Neural progenitor cell (in vitro differentiated cells): ENCODE data around the gene GSG1L. TPM values are rescaled to one million over a fixed set of nuclear protein-coding genes. Genes with fewer than 3 reads are reported as not detected.

Experiments
- DNase-seq: peaks from one replicate; pipeline ENCODE4 v3.0.0-alpha.2; 2016; ENCODE audit warnings: low spot score
- H2AFZ ChIP-seq: fragments of 200-600 bp; sonication (generic); replicated peaks from 2 replicates; pipeline ENCODE4 v1.6.1; 2016; ENCODE audit warnings: antibody characterized with exemption
- H3F3A ChIP-seq: fragments of 200-600 bp; sonication (generic); 2 replicates; pipeline ENCODE4 v1.6.1; 2016; ENCODE audit warnings: antibody characterized with exemption, low read depth
- H3K27ac ChIP-seq: fragments of 200-600 bp; sonication (generic); 2 replicates; pipeline ENCODE4 v1.5.1; 2016; ENCODE audit warnings: mild to moderate bottlenecking
- H3K27me3 ChIP-seq: fragments of 200-600 bp; sonication (generic); 2 replicates; pipeline ENCODE4 v1.6.1; 2016; ENCODE audit warnings: mild to moderate bottlenecking, moderate library complexity
- H3K36me3 ChIP-seq: fragments of 200-600 bp; sonication (generic); 2 replicates; pipeline ENCODE4 v1.5.1; 2016
- H3K4me1 ChIP-seq: fragments of 200-600 bp; sonication (generic); 2 replicates; pipeline ENCODE4 v1.6.1; 2016; ENCODE audit warnings: mixed run types
- H3K4me2 ChIP-seq: fragments of 200-600 bp; sonication (generic); 2 replicates; pipeline ENCODE4 v1.6.1; 2016
- H3K4me3 ChIP-seq: fragments of 200-600 bp; sonication (generic); 2 replicates; pipeline ENCODE4 v1.5.1; 2016
- H3K79me2 ChIP-seq: fragments of 200-600 bp; sonication (generic); 2 replicates; pipeline ENCODE4 v1.6.1; 2016; ENCODE audit warnings: low read depth
- H3K9ac ChIP-seq: fragments of 200-600 bp; sonication (generic); 2 replicates; pipeline ENCODE4 v1.6.1; 2016
- H3K9me3 ChIP-seq: fragments of 200-600 bp; sonication (generic); 2 replicates; pipeline ENCODE4 v1.5.1; 2016; ENCODE audit warnings: low read depth
- H4K20me1 ChIP-seq: fragments of 200-600 bp; sonication (generic); 2 replicates; pipeline ENCODE4 v1.6.1; 2016; ENCODE audit warnings: low read depth
- H3K27ac Mint-ChIP-seq: 3 replicates; pipeline ENCODE4 v1.8.0; 2021; ENCODE audit warnings: mixed read lengths
- H3K27me3 Mint-ChIP-seq: 2 replicates; pipeline ENCODE4 v1.8.0; 2022; ENCODE audit warnings: low read depth, mild to moderate bottlenecking, inconsistent platforms, moderate library complexity, mixed read lengths; ENCODE audit not compliant: insufficient read depth
- H3K36me3 Mint-ChIP-seq: 3 replicates; pipeline ENCODE4 v1.8.0; 2021; ENCODE audit warnings: mixed read lengths
- H3K4me1 Mint-ChIP-seq: 3 replicates; pipeline ENCODE4 v1.8.0; 2021; ENCODE audit warnings: mixed read lengths
- H3K4me3 Mint-ChIP-seq: 3 replicates; pipeline ENCODE4 v1.8.0; 2021; ENCODE audit warnings: mild to moderate bottlenecking, moderate library complexity, mixed read lengths
- H3K9me3 Mint-ChIP-seq: 3 replicates; pipeline ENCODE4 v1.8.0; 2020; ENCODE audit warnings: mixed read lengths
- EZH2 ChIP-seq: fragments of 200-600 bp; sonication (generic); IDR thresholded peaks from 2 replicates; pipeline ENCODE4 v1.6.1; 2017; ENCODE audit warnings: antibody characterized with exemption, mild to moderate bottlenecking, moderate library complexity
- EZH2phosphoT487 ChIP-seq: fragments of 200-600 bp; sonication (generic); IDR thresholded peaks from 2 replicates; pipeline ENCODE4 v1.6.1; 2017; ENCODE audit warnings: antibody characterized with exemption
- total RNA-seq: library from RNA; depleted of rRNA; stranded (reverse); fragments of >200 nt; gene quantifications from 2 replicates; pipeline ENCODE4 v1.2.3, GENCODE V29; 2015; ENCODE audit warnings: low replicate concordance
- TF ChIP-seq, protein P1 (sequence below): fragments of 200-600 bp; sonication (generic); IDR thresholded peaks from 2 replicates; pipeline ENCODE4 v1.5.1; 2017; ENCODE audit warnings: antibody characterized with exemption, mild to moderate bottlenecking

Gene GSG1L
- total RNA-seq, 1 donor from 2014 or later: not detected

DNA sequence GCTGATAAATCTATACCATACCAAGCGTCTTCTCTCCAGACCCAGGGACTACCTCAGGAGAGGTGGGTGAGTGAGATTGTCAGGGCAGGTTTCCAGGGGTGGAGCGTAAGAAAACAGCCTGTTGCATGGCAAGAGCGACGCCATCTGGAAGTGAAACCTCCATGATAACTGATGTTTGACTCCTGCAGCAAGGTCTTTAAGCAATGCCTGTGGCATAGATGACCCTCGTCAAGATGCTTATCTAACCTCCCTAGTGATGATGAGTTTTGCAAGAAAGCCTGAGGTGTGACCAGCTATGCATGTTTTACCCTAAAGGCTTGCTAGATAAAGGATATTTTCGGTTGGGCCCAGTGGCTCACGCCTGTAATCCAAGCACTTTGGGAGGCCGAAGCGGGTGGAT is 71.6 kb downstream of the GSG1L start:
- no peak overlapping the region for H3K9ac ChIP-seq
- no peak for TF ChIP-seq EZH2
- no peak for TF ChIP-seq EZH2phosphoT487
- TF ChIP-seq, protein P1, sequence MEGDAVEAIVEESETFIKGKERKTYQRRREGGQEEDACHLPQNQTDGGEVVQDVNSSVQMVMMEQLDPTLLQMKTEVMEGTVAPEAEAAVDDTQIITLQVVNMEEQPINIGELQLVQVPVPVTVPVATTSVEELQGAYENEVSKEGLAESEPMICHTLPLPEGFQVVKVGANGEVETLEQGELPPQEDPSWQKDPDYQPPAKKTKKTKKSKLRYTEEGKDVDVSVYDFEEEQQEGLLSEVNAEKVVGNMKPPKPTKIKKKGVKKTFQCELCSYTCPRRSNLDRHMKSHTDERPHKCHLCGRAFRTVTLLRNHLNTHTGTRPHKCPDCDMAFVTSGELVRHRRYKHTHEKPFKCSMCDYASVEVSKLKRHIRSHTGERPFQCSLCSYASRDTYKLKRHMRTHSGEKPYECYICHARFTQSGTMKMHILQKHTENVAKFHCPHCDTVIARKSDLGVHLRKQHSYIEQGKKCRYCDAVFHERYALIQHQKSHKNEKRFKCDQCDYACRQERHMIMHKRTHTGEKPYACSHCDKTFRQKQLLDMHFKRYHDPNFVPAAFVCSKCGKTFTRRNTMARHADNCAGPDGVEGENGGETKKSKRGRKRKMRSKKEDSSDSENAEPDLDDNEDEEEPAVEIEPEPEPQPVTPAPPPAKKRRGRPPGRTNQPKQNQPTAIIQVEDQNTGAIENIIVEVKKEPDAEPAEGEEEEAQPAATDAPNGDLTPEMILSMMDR: no peak
- Mint-ChIP-seq H3K4me1 (no peaks in the 10 kb centered on the region), H3K27ac (no peak overlapping the region), H3K4me3 (no peak overlapping the region), H3K36me3 (no peaks in the 10 kb centered on the region), H3K27me3 (peaks cover 2% of the 10 kb centered on the region), H3K9me3 (peaks cover 3% of the 10 kb centered on the region)
- no peaks in the 10 kb centered on the region for H3K4me1 ChIP-seq
- no peak overlapping the region for H3K4me2 ChIP-seq
- H2AFZ ChIP-seq: no peak overlapping the region
- DNase-seq: no peak
- H3K27ac ChIP-seq: no peak overlapping the region
- no peaks in the 10 kb centered on the region for H3K27me3 ChIP-seq
- no peak overlapping the region for H3K4me3 ChIP-seq
- H4K20me1 ChIP-seq: no peaks in the 10 kb centered on the region
- no peaks in the 10 kb centered on the region for H3K79me2 ChIP-seq
- no peaks in the 10 kb centered on the region for H3K9me3 ChIP-seq
- no peaks in the 10 kb centered on the region for H3F3A ChIP-seq
- no peaks in the 10 kb centered on the region for H3K36me3 ChIP-seq

DNA sequence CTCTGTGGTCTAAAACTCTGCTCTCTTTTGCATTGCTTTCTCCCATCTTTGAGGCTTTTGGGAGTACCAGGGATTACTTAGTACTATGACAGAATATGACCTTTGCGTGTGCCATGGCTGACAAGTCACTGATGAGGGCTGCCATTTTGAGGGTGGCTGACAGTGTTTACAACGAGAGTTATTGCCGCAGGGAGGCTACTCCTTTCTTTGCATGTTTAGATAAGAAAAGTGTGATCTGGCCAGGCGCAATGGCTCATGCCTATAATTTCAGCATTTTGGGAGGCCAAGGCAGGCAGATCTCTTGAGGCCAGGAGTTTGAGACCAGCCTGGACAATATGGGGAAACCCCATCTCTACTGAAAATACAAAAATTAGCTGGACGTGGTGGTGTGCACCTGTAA is 77.5 kb downstream of the GSG1L start:
- no peak for TF ChIP-seq EZH2
- TF ChIP-seq, protein P1: no peak
- TF ChIP-seq EZH2phosphoT487: no peak
- no peaks in the 10 kb centered on the region for H3K4me1 Mint-ChIP-seq
- Histone ChIP-seq H4K20me1 (no peaks in the 10 kb centered on the region), H2AFZ (no peak overlapping the region), H3K4me2 (no peak overlapping the region), H3K27me3 (peaks cover 3% of the 10 kb centered on the region), H3K4me1 (no peaks in the 10 kb centered on the region), H3F3A (no peaks in the 10 kb centered on the region), H3K9ac (no peak overlapping the region), H3K4me3 (no peak overlapping the region), H3K36me3 (no peaks in the 10 kb centered on the region), H3K9me3 (no peaks in the 10 kb centered on the region), H3K79me2 (no peaks in the 10 kb centered on the region), H3K27ac (no peak overlapping the region)
- no peak overlapping the region for H3K4me3 Mint-ChIP-seq
- no peak for DNase-seq
- H3K9me3 Mint-ChIP-seq: no peaks in the 10 kb centered on the region
- peaks cover 2% of the 10 kb centered on the region for H3K27me3 Mint-ChIP-seq
- H3K36me3 Mint-ChIP-seq: no peaks in the 10 kb centered on the region
- H3K27ac Mint-ChIP-seq: no peak overlapping the region

DNA sequence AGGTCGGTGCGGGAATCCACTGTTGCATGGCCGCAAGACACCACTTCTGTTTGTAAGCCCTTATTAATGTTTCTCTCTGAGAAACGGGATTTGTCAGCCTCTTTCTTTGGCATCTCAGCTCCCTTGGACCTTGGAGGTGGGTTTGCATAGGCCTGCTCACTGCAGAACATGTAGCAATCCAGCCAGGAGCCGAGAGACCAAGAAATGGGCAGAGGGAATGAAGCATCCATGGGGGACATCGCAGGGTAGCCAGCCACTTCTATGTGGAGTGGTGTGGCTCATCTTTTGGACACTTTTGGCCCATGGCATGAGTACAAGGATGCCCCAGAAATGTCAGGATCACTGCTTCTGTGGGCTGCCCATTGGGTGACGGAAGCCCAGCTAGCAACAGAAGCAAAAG is 79.4 kb downstream of the GSG1L start:
- Mint-ChIP-seq H3K27me3 (peaks cover 4% of the 10 kb centered on the region), H3K9me3 (no peaks in the 10 kb centered on the region), H3K4me1 (no peaks in the 10 kb centered on the region), H3K27ac (no peak overlapping the region), H3K36me3 (no peaks in the 10 kb centered on the region), H3K4me3 (no peak overlapping the region)
- Histone ChIP-seq H3K9me3 (no peaks in the 10 kb centered on the region), H3K4me1 (no peaks in the 10 kb centered on the region), H3K36me3 (no peaks in the 10 kb centered on the region), H3K27ac (no peak overlapping the region), H3K27me3 (peaks cover 3% of the 10 kb centered on the region), H3K9ac (no peak overlapping the region), H2AFZ (no peak overlapping the region), H3K79me2 (no peaks in the 10 kb centered on the region), H3F3A (no peaks in the 10 kb centered on the region), H3K4me3 (no peak overlapping the region), H3K4me2 (no peak overlapping the region), H4K20me1 (no peaks in the 10 kb centered on the region)
- no peak for TF ChIP-seq EZH2phosphoT487
- TF ChIP-seq EZH2: no peak
- TF ChIP-seq, protein P1: no peak
- no peak for DNase-seq
